Hematopoietic multipotent progenitor cell treated with erythropoietin and hydrocortisone succinate and interleukin-3 and kit ligand, for 15 days (in vitro differentiated cells): ENCODE data around the gene NLGN4X.

Experiments used
- DNase-seq: peaks from one replicate; pipeline ENCODE4 v3.0.0-alpha.2; 2015; ENCODE audit warnings: low spot score

Gene NLGN4X

DNA sequence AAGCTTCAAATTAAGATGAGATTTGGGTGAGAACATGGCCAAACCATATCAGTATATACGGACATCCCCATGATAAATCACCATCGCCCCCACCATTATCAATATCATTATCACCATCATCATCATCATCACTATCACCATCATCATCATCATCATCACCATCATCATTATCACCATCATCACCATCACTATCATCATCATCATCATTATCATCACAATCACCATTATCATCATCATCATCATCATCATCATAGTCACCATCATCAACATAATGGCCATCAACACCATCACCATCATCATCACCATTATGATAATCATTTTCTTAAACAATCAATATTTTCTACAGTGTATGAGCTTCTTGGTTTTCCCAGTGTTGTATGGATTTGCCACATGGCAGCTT, 360.9 kb downstream of the NLGN4X start:
- DNase-seq: no peak

- DNase-seq: no peak
These were observed 371.4 kb downstream of the NLGN4X start for GRCh38 chrX:5857232-5857631.

- DNase-seq: no peak
These were observed 375.7 kb downstream of the NLGN4X start for GRCh38 chrX:5852941-5853340.

DNA sequence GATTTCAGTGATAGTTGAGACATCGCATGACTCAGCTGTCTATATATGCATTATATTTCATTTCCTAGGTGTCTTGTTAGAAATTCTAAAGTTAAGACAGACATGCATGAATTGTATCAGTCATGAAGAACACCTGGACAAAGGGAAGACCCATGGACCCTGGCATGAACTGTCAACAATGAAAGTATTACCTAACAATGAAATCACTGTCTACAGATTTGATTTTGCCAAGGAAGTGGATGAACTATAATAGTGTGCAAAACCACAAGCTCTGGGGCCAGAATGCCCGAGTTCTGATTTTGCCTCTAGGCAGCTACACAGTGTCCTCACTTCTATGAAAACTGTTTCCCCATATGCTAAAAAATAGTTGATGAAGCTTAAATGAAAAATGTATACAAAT, 386.1 kb downstream of the NLGN4X start:
- DNase-seq: no peak
